ENCODE data around the gene PRKAG2.

Gene PRKAG2

GRCh38 chr7:151900591-151900985 is 23.7 kb upstream of the PRKAG2 start:
- DNase-seq: no peak

GRCh38 chr7:151899513-151900360 is 22.8 kb upstream of the PRKAG2 start:
- DNase-seq: no peak

GRCh38 chr7:151897951-151898686 is 21.2 kb upstream of the PRKAG2 start:
- no peak for DNase-seq

GRCh38 chr7:151897161-151897731 is 20.3 kb upstream of the PRKAG2 start:
- no peak for DNase-seq

- no peak for DNase-seq
Measured at GRCh38 chr7:151896486-151896885, 19.6 kb upstream of the PRKAG2 start.

GRCh38 chr7:151896086-151896485 is 19.2 kb upstream of the PRKAG2 start:
- no peak for DNase-seq

- DNase-seq: no peak
Measured at GRCh38 chr7:151895631-151896031, 18.7 kb upstream of the PRKAG2 start.

GRCh38 chr7:151895008-151895630 is 18.2 kb upstream of the PRKAG2 start:
- no peak for DNase-seq

- no peak for DNase-seq
Measured at GRCh38 chr7:151894111-151895007, 17.4 kb upstream of the PRKAG2 start.

GRCh38 chr7:151893405-151893923 is 16.5 kb upstream of the PRKAG2 start:
- no peak for DNase-seq

- no peak for DNase-seq
Measured at GRCh38 chr7:151891753-151892152, 14.8 kb upstream of the PRKAG2 start.

GRCh38 chr7:151891182-151891581 is 14.3 kb upstream of the PRKAG2 start:
- no peak for DNase-seq

- DNase-seq: no peak
Measured at GRCh38 chr7:151890355-151891004, 13.6 kb upstream of the PRKAG2 start.

- no peak for DNase-seq
Measured at GRCh38 chr7:151889406-151890354, 12.8 kb upstream of the PRKAG2 start.

- no peak for DNase-seq
Measured at GRCh38 chr7:151888079-151889067, 11.5 kb upstream of the PRKAG2 start.

GRCh38 chr7:151886783-151887182 is 9.9 kb upstream of the PRKAG2 start:
- no peak for DNase-seq

- DNase-seq: no peak
Measured at GRCh38 chr7:151885202-151885580, 8.3 kb upstream of the PRKAG2 start.

- no peak for DNase-seq
Measured at GRCh38 chr7:151884312-151885201, 7.6 kb upstream of the PRKAG2 start.
